Loucy (cell line): ENCODE results near the gene FRMD1.

Source experiments
- CTCF ChIP-seq: fragments of 200-600 bp; sonication (generic); conservative IDR thresholded peaks from 2 replicates; pipeline ENCODE4 v1.5.1; 2014; ENCODE audit warnings: mild to moderate bottlenecking, antibody characterized with exemption, low read length
- EZH2phosphoT487 ChIP-seq: fragments of 200-600 bp; IDR thresholded peaks from 2 replicates; pipeline ENCODE4 v1.6.1; 2018; ENCODE audit warnings: antibody characterized with exemption, mild to moderate bottlenecking, moderate library complexity, borderline replicate concordance

GRCh38 chr6:168017629-168018028 is 61.4 kb downstream of the FRMD1 start:
- TF ChIP-seq EZH2phosphoT487 (no peak), CTCF (no peak)
